ENCODE data around the gene LY6G6F. TPM values are rescaled to one million over a fixed set of nuclear protein-coding genes. Genes with fewer than 3 reads are reported as not detected.

The LY6G6F gene
- total RNA-seq, 1 donor from 2014 or later: not detected

GRCh38 chr6:31676904-31677303 lies 29.8 kb upstream of the LY6G6F start:
- no peak for DNase-seq

- DNase-seq: no peak
Observed at GRCh38 chr6:31677955-31678354, 28.7 kb upstream of the LY6G6F start.

- peak; percentile 82 for DNase-seq
Observed at GRCh38 chr6:31680226-31681134, 26.2 kb upstream of the LY6G6F start, which contains the start of gene LY6G5C. LY6G5C (minus strand) TSS chr6:31681067; CDS start chr6:31680373, 694 bp downstream.

GRCh38 chr6:31681135-31681671 lies 25.5 kb upstream of the LY6G6F start:
- DNase-seq: no peak

GRCh38 chr6:31683591-31683990 lies 23.1 kb upstream of the LY6G6F start:
- no peak for DNase-seq

- no peak for DNase-seq
Observed at GRCh38 chr6:31686483-31686882, 20.2 kb upstream of the LY6G6F start.

- no peak for DNase-seq
Observed at GRCh38 chr6:31687321-31687720, 19.3 kb upstream of the LY6G6F start.

GRCh38 chr6:31687860-31688693 lies 18.6 kb upstream of the LY6G6F start:
- no peak for DNase-seq

- no peak for DNase-seq
Observed at GRCh38 chr6:31689249-31690110, 17.2 kb upstream of the LY6G6F start.

- no peak for DNase-seq
Observed at GRCh38 chr6:31690231-31691077, 16.2 kb upstream of the LY6G6F start.

GRCh38 chr6:31691078-31691463 lies 15.6 kb upstream of the LY6G6F start:
- no peak for DNase-seq

- DNase-seq: no peak
Observed at GRCh38 chr6:31691564-31692108, 15.0 kb upstream of the LY6G6F start.

- DNase-seq: no peak
Observed at GRCh38 chr6:31692353-31692752, 14.3 kb upstream of the LY6G6F start.

- no peak for DNase-seq
Observed at GRCh38 chr6:31692886-31693285, 13.8 kb upstream of the LY6G6F start.

- no peak for DNase-seq
Observed at GRCh38 chr6:31693535-31693934, 13.1 kb upstream of the LY6G6F start.

GRCh38 chr6:31697555-31697954 lies 9.1 kb upstream of the LY6G6F start:
- DNase-seq: no peak

- DNase-seq: no peak
Observed at GRCh38 chr6:31700740-31701401, 5.8 kb upstream of the LY6G6F start.

GRCh38 chr6:31701666-31702404 lies 4.8 kb upstream of the LY6G6F start:
- DNase-seq: no peak

- no peak for DNase-seq
Observed at GRCh38 chr6:31702405-31702818, 4.3 kb upstream of the LY6G6F start.

Measured in skin of body (tissue), 2 donors.